ENCODE measurements around the gene USP16.

USP16 gene

DNA sequence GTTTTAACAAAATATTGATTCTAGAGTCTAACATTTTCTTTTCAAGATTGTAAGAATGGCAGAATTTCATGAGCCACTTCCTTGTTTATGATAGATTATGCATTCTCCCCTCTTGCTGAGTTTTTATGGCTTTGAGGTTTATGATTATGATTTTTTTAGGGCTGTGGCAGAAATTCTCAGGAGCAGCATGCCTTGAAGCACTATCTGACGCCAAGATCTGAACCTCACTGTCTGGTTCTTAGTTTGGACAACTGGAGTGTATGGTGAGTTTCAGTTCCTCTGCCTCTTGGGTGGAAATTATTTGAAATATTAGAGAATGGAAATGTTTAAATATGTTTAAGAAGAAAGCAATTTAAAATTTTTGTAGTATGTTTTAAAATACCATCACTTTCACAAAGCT lies 10.2 kb downstream of the USP16 start:
- DNase-seq, result no peak

DNA sequence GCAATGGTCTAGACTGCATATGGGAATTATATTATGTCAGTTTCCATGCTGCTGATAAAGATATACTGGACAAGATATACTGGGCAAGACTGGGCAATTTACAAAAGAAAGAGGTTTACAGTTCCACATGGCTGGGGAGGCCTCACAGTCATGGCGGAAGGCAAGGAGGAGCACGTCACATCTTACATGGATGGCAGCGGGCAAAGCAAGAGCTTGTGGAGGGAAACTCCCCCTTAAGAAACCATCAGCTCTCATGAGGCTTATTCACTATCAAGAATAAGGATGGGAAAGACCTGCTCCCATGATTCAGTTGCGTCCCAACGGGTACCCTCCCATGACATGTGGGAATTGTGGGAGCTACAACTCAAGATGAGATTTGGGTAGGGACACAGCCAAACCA lies 27.8 kb downstream of the USP16 start:
- no peak for DNase-seq

DNA sequence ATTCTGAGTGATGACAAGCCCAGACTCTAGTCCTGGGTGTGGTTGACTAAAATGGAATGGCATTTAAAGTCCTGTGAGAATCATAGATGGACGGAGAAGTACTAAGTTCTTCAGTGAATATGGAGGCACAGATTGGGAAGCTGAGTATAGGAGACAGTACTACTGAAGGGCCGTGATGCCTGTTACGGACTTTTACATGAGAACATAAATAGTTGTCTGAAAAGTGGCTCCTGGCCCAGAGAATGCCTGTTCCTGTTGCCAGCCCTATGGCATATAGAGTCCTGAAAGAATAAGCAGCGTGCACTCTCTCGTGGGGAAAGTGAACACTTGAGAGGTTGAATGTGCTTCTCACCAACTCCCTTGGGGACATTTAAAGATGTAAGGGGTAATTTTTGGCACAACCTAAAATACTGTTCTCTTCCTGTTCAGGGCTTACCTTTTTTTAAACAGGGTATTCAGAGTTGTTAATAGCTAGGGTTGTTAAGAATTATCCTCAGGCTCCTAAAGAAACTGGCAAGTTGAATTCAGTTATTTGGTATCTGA lies 28.6 kb downstream of the USP16 start:
- DNase-seq, result no peak

- DNase-seq, result no peak
Observed at GRCh38 chr21:29053656-29054055, 29.2 kb downstream of the USP16 start.

DNA sequence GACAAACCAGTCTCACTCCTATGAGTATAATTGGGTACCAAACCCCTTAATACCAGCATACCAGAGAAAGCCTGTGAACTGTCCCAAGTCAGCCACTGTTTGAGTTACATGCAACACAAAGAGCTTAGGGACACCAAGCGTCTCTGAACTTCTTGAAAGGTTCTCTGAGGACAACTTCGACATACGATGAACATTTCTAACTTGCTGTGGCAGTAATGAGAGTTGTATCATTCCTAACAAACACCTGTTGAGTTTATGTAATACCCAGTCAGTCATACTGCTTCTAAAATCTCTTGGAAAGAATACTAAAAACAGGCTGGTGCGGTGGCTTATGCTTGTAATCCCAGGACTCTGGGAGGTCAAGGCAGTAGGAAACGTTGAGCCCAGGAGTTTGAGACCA lies 30.6 kb downstream of the USP16 start:
- no peak for DNase-seq

DNA sequence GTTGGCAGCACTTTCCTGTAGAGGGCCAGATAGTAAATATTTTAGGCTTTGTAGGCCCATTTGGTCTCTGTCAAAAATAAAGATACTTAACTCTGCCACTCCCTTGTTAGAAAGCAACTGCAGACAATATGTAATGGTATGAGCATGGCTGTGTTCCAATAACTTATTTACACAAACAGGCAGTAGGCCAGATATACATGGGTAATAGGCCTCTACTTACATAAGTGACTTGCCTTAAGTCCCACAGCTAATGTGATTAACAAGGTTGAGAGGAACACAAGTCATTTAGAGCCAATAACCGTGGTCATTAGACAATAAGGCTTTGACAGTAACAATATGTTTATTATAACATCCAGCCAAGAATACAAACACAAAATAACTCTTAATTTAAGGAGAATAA lies 31.5 kb downstream of the USP16 start:
- no peak for DNase-seq

DNA sequence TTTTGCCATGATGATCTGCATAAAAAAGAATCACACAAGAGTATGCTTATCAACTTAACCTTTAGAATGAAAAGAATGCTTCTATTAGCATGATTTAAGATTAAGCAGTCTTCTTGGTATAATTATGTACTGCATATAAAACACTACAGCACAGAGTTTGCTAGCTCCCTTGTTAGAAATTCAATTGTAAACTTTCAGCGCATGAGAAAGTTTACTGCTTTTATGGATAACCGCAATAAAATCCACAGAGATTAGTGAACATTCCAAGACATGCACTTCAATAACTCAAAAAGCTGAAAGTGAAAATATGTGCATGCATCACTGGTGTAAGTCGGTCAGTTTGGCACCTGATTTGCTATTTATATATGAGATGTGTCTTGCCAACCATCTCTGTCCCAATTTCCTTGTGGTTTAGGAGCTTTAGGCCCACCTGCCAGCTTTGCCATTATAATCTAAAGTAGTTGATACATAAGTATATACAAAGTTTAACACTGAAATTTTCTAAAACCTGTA lies 32.1 kb downstream of the USP16 start:
- DNase-seq, result no peak

DNA sequence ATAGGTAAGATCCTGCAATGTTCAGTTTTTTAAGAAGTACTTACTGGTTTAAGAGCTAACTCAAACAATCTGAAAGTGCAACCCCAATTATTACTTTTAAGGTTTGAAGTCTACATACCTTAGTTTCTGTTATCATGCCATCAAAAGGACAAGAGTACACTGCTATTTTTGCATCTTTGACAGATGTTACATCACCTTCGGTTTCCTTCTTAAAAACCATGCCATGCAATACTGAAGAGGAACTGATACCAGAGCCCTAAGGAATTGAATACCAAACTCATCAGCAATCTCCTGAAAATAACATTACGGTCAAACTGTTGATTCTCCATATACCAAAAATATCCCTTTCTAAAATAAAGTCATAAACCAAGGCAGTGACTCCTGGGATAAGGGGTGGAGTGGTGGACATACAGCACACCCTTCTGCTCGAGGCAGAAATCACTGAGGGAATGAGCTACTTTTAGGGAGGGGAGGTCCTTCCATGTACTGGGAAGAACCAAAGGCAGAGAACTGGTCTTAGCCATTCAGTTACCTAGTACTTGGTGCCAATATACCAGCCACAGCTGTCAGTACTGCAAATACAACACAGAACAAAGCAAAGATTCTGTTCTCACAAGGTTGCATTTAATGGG lies 40.5 kb downstream of the USP16 start:
- DNase-seq, result no peak

DNA sequence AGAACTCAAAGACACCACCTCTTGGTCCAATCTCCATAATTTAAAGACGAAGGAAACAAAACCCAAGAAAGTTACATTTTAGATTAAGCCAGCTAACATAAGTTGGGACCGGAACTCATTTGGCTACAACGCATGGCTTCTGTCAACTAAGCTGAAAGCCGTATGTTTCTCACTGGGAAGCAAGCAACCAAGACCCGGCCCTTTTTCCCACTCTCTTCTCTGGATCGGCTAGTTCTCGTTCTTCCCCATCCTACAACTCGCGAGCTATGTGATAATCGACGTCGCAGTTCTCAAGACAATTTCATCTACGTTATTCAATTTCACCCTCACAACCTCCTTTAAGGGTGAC lies 48.4 kb downstream of the USP16 start:
- DNase-seq, result no peak

GRCh38 chr21:29073222-29074006 lies 48.9 kb downstream of the USP16 start, which contains the start of gene CCT8:
CCT8 (minus strand) TSS chr21:29073648; CDS start chr21:29073590, 58 bp downstream.
- DNase-seq, result peak; percentile 99

DNA sequence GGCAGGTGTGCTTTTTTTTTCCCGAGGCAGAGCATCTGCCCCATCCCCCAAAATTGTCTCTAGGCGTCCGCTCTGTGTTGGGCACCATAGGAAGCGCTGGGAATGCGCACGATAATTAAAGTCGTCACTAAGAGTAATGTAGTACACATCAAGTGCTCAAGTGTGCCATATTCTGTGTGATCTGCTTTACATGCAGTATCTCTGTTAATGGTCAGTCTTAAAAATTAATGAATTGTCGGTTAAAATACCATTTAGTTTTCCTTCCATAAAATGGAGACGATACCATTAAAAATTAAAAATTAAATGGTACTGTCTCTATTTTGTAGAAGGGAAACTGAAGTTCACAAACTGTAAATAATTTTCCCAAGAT lies 49.5 kb downstream of the USP16 start:
- DNase-seq, result no peak

DNA sequence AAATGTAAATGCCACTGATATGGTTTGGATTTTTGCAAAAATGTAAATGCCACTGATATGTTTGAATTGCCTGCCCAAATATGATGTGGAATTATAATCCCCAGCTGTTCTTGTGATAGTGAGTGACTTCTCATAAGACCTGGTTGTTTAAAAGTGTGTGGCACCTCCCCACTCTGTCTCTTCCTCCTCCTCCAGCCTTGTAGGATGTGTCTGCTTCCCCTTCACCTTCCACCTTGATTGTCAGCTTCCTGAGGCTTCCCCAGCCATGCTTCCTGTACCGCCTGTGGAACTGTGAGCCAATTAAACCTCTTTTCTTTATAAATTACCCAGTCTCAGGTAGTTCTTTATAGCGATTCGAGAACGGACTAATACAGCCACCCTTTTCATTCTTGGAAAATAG lies 50.3 kb downstream of the USP16 start:
- DNase-seq, result no peak

DNA sequence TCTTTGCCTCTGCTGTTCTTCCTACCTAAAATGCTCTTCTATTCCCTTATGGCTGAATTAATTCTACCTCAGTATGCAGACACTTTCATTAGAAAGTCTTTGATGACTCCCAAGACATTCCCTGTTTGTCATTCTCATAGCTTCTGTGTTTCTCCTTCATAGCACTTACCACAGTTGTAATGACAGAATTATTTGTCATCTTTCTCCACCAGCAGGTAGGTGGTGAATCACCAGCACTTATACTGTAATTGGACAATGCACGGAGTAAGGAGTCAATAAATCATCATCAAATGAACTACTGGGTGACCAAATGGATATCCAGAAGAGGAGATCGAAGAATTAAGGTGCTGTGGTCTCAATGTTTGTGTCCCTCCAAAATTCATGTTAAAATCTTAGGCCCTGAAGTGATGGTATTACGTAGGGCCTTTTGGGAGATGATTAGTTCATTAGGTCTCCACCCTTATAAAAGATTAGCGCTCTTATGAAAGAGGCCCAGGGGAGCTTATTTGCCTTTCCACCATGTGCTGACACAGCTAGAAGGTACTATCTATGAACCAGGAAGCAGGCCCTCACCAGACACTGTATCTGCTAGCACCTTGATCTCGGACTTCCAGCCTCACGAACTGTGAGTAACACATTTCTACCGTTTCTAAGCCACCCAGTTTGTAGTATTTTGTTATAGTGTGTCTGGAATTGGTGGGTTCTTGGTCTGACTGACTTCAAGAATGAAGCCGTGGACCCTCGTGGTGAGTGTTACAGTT lies 51.4 kb downstream of the USP16 start:
- no peak for DNase-seq

DNA sequence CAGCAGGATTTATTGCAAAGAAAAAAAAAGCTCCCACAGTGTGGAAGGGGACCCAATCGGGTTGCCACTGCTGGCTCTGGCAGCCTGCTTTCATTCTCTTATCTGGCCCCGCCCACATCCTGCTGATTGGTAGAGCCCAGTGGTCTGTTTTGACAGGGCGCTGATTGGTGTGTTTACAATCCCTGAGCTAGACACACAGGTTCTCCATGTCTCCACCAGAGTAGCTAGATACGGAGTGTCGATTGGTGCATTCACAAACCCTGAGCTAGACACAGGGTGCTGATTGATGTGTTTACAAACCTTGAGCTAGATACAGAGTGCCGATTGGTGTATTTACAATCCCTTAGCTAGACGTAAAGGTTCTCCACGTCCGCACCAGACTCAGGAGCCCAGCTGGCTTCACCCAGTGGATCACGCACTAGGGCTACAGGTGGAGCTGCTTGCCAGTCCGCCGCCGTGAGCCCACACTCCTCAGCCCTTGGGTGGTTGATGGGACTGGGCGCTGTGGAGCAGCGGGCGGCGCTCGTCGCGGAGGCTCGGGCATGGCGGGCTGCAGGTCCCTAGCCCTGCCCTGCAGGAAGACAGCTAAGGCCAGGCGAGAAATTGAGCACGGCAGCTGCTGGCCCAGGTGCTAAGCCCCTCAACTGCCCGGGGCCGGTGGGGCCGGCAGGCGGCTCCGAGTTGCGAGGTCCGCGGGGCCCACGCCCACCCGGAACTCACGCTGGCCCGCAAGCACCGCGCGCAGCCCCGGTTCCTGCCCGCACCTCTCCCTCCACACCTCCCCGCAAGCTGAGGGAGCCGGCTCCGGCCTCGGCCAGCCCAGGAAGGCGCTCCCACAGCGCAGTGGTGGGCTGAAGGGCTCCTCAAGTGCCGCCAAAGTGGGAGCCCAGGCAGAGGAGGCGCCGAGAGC lies 52.5 kb downstream of the USP16 start:
- DNase-seq, result peak; percentile 82

DNA sequence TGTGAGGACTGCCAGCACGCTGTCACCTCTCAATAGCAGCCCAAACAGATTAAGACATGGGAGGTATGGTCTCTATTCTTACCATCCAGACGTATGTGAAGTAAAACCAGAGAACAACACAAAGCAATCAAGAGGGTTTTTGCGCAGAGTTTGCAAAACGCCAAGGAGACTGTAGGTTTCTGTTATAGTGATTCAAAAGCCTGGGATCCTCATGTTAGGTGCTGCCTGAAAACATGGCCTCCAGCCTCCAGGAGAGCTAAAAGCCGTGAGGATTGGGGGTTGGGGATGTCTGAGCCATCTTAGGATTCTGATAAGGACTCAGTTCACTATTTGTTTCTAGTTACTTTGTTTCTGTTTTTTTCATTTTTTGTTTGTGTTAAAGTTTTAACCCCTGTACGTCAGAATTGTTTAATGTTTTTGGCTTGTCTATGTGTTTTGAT lies 53.2 kb downstream of the USP16 start:
- DNase-seq, result peak; percentile 46

- DNase-seq, result peak; percentile 55
Observed at GRCh38 chr21:29078869-29079767, 54.6 kb downstream of the USP16 start.

GRCh38 chr21:29080454-29080941 lies 56.0 kb downstream of the USP16 start:
- no peak for DNase-seq

- no peak for DNase-seq
Observed at GRCh38 chr21:29082046-29082815, 57.8 kb downstream of the USP16 start.

DNA sequence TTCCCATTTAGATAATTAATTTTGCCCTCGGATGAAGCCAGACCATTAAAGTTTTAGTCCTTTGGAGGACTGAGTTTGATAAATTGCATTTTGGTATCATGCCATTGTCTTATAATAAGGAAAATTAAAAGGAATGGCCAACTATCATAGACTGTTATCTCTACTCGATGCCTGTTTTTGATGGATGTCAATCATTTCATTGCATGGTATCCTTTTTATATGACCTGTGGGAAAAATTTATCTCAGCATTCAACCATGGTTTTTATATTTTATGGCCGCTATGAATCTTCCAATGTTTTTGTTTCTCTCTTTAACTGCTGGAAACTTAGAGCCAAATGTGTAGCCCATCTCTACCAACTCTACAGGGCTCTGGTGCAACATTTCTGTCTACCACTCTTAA lies 58.8 kb downstream of the USP16 start:
- DNase-seq, result no peak

DNA sequence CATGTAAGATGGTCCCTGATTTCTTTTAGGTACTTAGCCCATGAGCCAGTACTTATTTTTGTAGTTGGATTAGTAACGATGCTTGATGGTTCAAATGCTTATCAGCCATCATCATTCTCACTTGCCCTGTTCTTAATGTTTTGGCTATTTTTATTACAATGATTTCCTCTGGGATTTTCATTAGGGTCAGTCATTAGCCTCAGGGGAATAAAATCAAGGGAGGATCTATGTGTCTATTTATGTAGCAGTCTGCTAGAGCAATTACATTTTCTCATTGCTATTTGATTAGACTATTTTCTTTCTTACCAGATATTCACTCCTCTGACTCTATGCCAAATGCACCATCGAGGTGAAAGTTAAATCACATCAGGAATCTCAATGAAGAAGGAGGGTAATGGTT lies 59.9 kb downstream of the USP16 start:
- no peak for DNase-seq
